ENCODE data around the gene STS. TPM values are rescaled to one million over a fixed set of nuclear protein-coding genes. Genes with fewer than 3 reads are reported as not detected.

The STS gene
- total and polyA plus RNA-seq, 10 of the 15 experiments (the other 5 are each of a cell fraction or from before 2014, with no cell fraction given), result 1.6 to 19.4 (median 4.7) TPM

- TF ChIP-seq, protein P1, sequence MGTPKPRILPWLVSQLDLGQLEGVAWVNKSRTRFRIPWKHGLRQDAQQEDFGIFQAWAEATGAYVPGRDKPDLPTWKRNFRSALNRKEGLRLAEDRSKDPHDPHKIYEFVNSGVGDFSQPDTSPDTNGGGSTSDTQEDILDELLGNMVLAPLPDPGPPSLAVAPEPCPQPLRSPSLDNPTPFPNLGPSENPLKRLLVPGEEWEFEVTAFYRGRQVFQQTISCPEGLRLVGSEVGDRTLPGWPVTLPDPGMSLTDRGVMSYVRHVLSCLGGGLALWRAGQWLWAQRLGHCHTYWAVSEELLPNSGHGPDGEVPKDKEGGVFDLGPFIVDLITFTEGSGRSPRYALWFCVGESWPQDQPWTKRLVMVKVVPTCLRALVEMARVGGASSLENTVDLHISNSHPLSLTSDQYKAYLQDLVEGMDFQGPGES (IDR thresholded peaks at IDR 0.05), result no peak
- TF ChIP-seq HDAC2 (IDR thresholded peaks at IDR 0.05) (no peak), PAX8 (IDR thresholded peaks at IDR 0.05) (no peak), TBL1XR1 (IDR thresholded peaks at IDR 0.05; ENCODE audit: low read depth, low read length) (peak; percentile 76), HSF1 (IDR thresholded peaks at IDR 0.05; ENCODE audit: low read depth, low read length) (no peak), HDGF (IDR thresholded peaks at IDR 0.05) (0 out of 2 replicates have a peak, but pooled peaks have one; percentile 14), ATF2 (IDR thresholded peaks at IDR 0.05; ENCODE audit: low read length) (no peak), JUNB (IDR thresholded peaks at IDR 0.05) (peak; percentile 78), SMAD1 (IDR thresholded peaks at IDR 0.05; ENCODE audit: low read depth, partially characterized antibody) (no peak), PML (IDR thresholded peaks at IDR 0.05; ENCODE audit: low read length) (no peak), BHLHE40 (IDR thresholded peaks at IDR 0.05; ENCODE audit: borderline replicate concordance in 1 of 2, low read depth in 2 of 2, low read length in 1 of 2) (peak; percentile 90 to 93), GABPA (IDR thresholded peaks at IDR 0.05; ENCODE audit: low read depth) (no peak), RELA (IDR thresholded peaks at IDR 0.05; ENCODE audit: borderline replicate concordance, partially characterized antibody) (no peak), CREM (IDR thresholded peaks at IDR 0.05; ENCODE audit: low read depth) (peak; percentile 62; the same call in 1 of the 2 replicates), CBFB (IDR thresholded peaks at IDR 0.05; ENCODE audit: low read depth) (peak; percentile 69; the same call in 1 of the 2 replicates), SIN3A (IDR thresholded peaks at IDR 0.05; ENCODE audit: low read depth, low read length) (no peak), ZBTB40 (IDR thresholded peaks at IDR 0.05; ENCODE audit: borderline replicate concordance) (no peak)
- TF ChIP-seq, protein P2, sequence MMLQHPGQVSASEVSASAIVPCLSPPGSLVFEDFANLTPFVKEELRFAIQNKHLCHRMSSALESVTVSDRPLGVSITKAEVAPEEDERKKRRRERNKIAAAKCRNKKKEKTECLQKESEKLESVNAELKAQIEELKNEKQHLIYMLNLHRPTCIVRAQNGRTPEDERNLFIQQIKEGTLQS (IDR thresholded peaks at IDR 0.05; ENCODE audit: borderline replicate concordance, extremely low read depth, low read depth, low read length), result no peak
- TF ChIP-seq, protein P3, sequence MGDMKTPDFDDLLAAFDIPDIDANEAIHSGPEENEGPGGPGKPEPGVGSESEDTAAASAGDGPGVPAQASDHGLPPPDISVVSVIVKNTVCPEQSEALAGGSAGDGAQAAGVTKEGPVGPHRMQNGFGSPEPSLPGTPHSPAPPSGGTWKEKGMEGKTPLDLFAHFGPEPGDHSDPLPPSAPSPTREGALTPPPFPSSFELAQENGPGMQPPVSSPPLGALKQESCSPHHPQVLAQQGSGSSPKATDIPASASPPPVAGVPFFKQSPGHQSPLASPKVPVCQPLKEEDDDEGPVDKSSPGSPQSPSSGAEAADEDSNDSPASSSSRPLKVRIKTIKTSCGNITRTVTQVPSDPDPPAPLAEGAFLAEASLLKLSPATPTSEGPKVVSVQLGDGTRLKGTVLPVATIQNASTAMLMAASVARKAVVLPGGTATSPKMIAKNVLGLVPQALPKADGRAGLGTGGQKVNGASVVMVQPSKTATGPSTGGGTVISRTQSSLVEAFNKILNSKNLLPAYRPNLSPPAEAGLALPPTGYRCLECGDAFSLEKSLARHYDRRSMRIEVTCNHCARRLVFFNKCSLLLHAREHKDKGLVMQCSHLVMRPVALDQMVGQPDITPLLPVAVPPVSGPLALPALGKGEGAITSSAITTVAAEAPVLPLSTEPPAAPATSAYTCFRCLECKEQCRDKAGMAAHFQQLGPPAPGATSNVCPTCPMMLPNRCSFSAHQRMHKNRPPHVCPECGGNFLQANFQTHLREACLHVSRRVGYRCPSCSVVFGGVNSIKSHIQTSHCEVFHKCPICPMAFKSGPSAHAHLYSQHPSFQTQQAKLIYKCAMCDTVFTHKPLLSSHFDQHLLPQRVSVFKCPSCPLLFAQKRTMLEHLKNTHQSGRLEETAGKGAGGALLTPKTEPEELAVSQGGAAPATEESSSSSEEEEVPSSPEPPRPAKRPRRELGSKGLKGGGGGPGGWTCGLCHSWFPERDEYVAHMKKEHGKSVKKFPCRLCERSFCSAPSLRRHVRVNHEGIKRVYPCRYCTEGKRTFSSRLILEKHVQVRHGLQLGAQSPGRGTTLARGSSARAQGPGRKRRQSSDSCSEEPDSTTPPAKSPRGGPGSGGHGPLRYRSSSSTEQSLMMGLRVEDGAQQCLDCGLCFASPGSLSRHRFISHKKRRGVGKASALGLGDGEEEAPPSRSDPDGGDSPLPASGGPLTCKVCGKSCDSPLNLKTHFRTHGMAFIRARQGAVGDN (IDR thresholded peaks at IDR 0.05), result peak; percentile 99
Measured at GRCh38 chrX:7115557-7115956, 32.0 kb upstream of the STS start (continued).

Measured in GM12878 (cell line).